PC-9 (cell line): ENCODE data around the gene CCDC192.

Source experiments
- EZH2 ChIP-seq: fragments of 200-600 bp; sonication (generic); IDR thresholded peaks from 2 replicates; pipeline ENCODE4 v1.8.0; 2017; ENCODE audit warnings: antibody characterized with exemption, low read depth
- TF ChIP-seq, protein P1 (sequence below): fragments of 200-600 bp; sonication (generic); conservative IDR thresholded peaks from 2 replicates; pipeline ENCODE4 v1.6.1; 2017; ENCODE audit warnings: mixed run types, antibody characterized with exemption, mild to moderate bottlenecking, moderate library complexity

DNA sequence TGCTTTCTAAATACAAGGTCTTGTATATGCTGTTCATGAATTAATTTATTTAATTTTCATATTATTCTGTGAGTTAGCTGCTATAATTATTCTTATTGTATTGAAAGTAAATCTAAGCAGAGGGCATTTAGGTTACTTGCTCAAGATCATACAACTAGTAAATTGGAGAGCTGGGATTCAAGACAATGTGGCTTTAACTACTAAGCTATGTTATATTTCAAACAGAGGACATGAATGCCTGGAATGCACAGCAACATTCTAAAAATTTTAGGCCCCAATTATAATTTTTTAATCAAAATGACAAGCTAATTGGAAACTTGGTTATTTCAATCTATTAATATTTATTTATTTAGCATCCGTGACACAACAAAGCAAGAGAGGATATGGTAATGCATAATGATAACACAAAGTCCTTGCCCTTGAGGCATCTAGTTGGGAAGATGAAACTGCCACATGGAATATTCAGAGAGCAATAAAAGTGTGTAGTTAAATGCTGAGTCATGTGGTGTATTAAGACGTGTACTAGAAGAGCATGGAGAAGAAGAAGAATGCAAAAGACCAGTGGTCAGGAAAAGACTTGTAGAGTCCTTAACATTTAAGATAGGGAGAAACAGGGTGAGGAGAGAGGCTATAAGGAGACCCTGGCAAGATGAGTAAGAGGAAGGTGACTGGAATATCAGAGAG is 29.9 kb upstream of the CCDC192 start:
- TF ChIP-seq, protein P1, sequence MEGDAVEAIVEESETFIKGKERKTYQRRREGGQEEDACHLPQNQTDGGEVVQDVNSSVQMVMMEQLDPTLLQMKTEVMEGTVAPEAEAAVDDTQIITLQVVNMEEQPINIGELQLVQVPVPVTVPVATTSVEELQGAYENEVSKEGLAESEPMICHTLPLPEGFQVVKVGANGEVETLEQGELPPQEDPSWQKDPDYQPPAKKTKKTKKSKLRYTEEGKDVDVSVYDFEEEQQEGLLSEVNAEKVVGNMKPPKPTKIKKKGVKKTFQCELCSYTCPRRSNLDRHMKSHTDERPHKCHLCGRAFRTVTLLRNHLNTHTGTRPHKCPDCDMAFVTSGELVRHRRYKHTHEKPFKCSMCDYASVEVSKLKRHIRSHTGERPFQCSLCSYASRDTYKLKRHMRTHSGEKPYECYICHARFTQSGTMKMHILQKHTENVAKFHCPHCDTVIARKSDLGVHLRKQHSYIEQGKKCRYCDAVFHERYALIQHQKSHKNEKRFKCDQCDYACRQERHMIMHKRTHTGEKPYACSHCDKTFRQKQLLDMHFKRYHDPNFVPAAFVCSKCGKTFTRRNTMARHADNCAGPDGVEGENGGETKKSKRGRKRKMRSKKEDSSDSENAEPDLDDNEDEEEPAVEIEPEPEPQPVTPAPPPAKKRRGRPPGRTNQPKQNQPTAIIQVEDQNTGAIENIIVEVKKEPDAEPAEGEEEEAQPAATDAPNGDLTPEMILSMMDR = no peak
- no peak for TF ChIP-seq EZH2
